GM23248 (cell line): ENCODE results near the gene PTS. TPM values are rescaled to one million over a fixed set of nuclear protein-coding genes. Genes with fewer than 3 reads are reported as not detected.

Experiments
- DNase-seq: peaks from one replicate; pipeline ENCODE4 v3.0.0-alpha.2; 2015
- H2AFZ ChIP-seq: fragments of 200-600 bp; sonication (generic); 2 replicates; pipeline ENCODE4 v1.6.1; 2016; ENCODE audit warnings: antibody characterized with exemption
- H3F3A ChIP-seq: fragments of 200-600 bp; sonication (generic); 2 replicates; pipeline ENCODE4 v1.6.1; 2016; ENCODE audit warnings: mild to moderate bottlenecking, antibody characterized with exemption, mixed run types; ENCODE audit not compliant: insufficient read depth
- H3K27ac ChIP-seq: fragments of 200-600 bp; sonication (generic); 2 replicates; pipeline ENCODE4 v1.5.1; 2016; ENCODE audit warnings: mild to moderate bottlenecking
- H3K27me3 ChIP-seq: fragments of 200-600 bp; sonication (generic); replicated peaks from 2 replicates; pipeline ENCODE4 v1.6.1; 2016; ENCODE audit warnings: mild to moderate bottlenecking; ENCODE audit not compliant: insufficient read depth
- H3K36me3 ChIP-seq: fragments of 200-600 bp; sonication (generic); 2 replicates; pipeline ENCODE4 v1.6.1; 2016; ENCODE audit warnings: low read depth, mild to moderate bottlenecking
- H3K4me1 ChIP-seq: fragments of 200-600 bp; sonication (generic); 2 replicates; pipeline ENCODE4 v1.6.1; 2016; ENCODE audit warnings: mild to moderate bottlenecking; ENCODE audit not compliant: insufficient read depth
- H3K4me2 ChIP-seq: fragments of 200-600 bp; sonication (generic); one replicate; pipeline ENCODE4 v1.6.1; 2016; ENCODE audit warnings: mild to moderate bottlenecking; ENCODE audit not compliant: unreplicated experiment
- H3K4me3 ChIP-seq: fragments of 200-600 bp; sonication (generic); 2 replicates; pipeline ENCODE4 v1.5.1; 2016; ENCODE audit warnings: mild to moderate bottlenecking
- H3K79me2 ChIP-seq: fragments of 200-600 bp; sonication (generic); 2 replicates; pipeline ENCODE4 v1.6.1; 2016; ENCODE audit warnings: mild to moderate bottlenecking; ENCODE audit not compliant: insufficient read depth
- H3K9ac ChIP-seq: fragments of 200-600 bp; sonication (generic); 2 replicates; pipeline ENCODE4 v1.6.1; 2016; ENCODE audit warnings: mild to moderate bottlenecking
- H3K9me2 ChIP-seq: fragments of 200-600 bp; sonication (generic); 2 replicates; pipeline ENCODE4 v1.6.1; 2016; ENCODE audit warnings: mixed run types, mild to moderate bottlenecking, moderate library complexity; ENCODE audit not compliant: insufficient read depth
- H3K9me3 ChIP-seq: fragments of 200-600 bp; sonication (generic); one replicate; pipeline ENCODE4 v1.6.1; 2017; ENCODE audit warnings: low read depth
- H4K20me1 ChIP-seq: fragments of 200-600 bp; sonication (generic); 2 replicates; pipeline ENCODE4 v1.6.0; 2016; ENCODE audit not compliant: insufficient read depth
- EZH2 ChIP-seq: fragments of 200-600 bp; sonication (generic); IDR thresholded peaks from 2 replicates; pipeline ENCODE4 v1.6.1; 2018; ENCODE audit warnings: antibody characterized with exemption, mild to moderate bottlenecking; ENCODE audit not compliant: insufficient read depth, poor library complexity, severe bottlenecking
- EZH2phosphoT487 ChIP-seq: fragments of 200-600 bp; sonication (generic); IDR thresholded peaks from 2 replicates; pipeline ENCODE4 v1.6.1; 2018; ENCODE audit warnings: antibody characterized with exemption, moderate library complexity, mild to moderate bottlenecking, low read depth; ENCODE audit not compliant: insufficient read depth
- WGBS, 2 experiments: methylation state at CpG; one replicate each; pipeline ENCODE4 v1.1.6; 2015 to 2017; ENCODE audit warnings: low lambda C conversion rate in 2 of 2, low coverage in 1 of 2; ENCODE audit errors: missing lambda C conversion rate in 2 of 2; 5-methylcytosine and 5-hydroxymethylcytosine counted together
- in situ Hi-C: fragments of 300-500 bp; cut with MboI; formaldehyde crosslinking; loops from 2 replicates; pipeline ENCODE4 v1.15.0; 2020
- polyA plus RNA-seq: library from polyadenylated mRNA; unstranded; fragments of >200 nt; fragmentation: Nextera tagmentation; extraction: Ambion mirVana; gene quantifications from 2 replicates; pipeline ENCODE4 v1.2.1, GENCODE V29; 2016
- total RNA-seq: library from RNA; depleted of rRNA; stranded (reverse); fragments of >200 nt; shearing (Covaris generic); gene quantifications from 2 replicates; pipeline ENCODE4 v1.2.3, GENCODE V29; 2014

Gene PTS
- total and polyA plus RNA-seq, 2 experiments from 2014 or later: 36.5 to 100 TPM

- Histone ChIP-seq H3K9me3 (no peaks in the 10 kb centered on the region), H3K27ac (no peak overlapping the region), H3K9me2 (no peaks in the 10 kb centered on the region), H3K79me2 (no peaks in the 10 kb centered on the region), H3K4me2 (no peak overlapping the region), H3F3A (no peaks in the 10 kb centered on the region), H3K4me1 (0 out of 2 replicates have a peak, but pooled peaks cover 3% of the 10 kb centered on the region), H3K27me3 (no peaks in the 10 kb centered on the region), H4K20me1 (no peaks in the 10 kb centered on the region), H2AFZ (no peak overlapping the region), H3K36me3 (no peaks in the 10 kb centered on the region), H3K9ac (no peak overlapping the region), H3K4me3 (no peak overlapping the region)
- no peak for DNase-seq
- WGBS, 2 experiments: 93 to 94% methylated on average over 6 of the region's 6 CpGs
- no peak for TF ChIP-seq EZH2
- no peak for TF ChIP-seq EZH2phosphoT487
- in situ Hi-C loops: no loop called here
These were observed 10.6 kb upstream of the PTS start for GRCh38 chr11:112215621-112216020.

GRCh38 chr11:112216561-112217105, 9.6 kb upstream of the PTS start:
- Histone ChIP-seq H3K79me2 (no peaks in the 10 kb centered on the region), H3K4me2 (no peak overlapping the region), H4K20me1 (no peaks in the 10 kb centered on the region), H3K27me3 (no peaks in the 10 kb centered on the region), H3K4me3 (no peak overlapping the region), H3K36me3 (no peaks in the 10 kb centered on the region), H2AFZ (no peak overlapping the region), H3K9me2 (no peaks in the 10 kb centered on the region), H3K27ac (no peak overlapping the region), H3K4me1 (0 out of 2 replicates have a peak, but pooled peaks cover 3% of the 10 kb centered on the region), H3K9ac (no peak overlapping the region), H3K9me3 (no peaks in the 10 kb centered on the region), H3F3A (no peaks in the 10 kb centered on the region)
- WGBS, 2 experiments: 95 to 100% methylated on average over 1 of the region's 1 CpG
- peak; percentile 8 for DNase-seq
- TF ChIP-seq EZH2phosphoT487 (no peak), EZH2 (no peak)
- in situ Hi-C loops: no loop called here

GRCh38 chr11:112219476-112220232, 6.6 kb upstream of the PTS start:
- peak overlapping the region; percentile 50 for H2AFZ ChIP-seq
- TF ChIP-seq EZH2phosphoT487: no peak
- no peak for TF ChIP-seq EZH2
- H3K79me2 ChIP-seq: no peaks in the 10 kb centered on the region
- H3K4me1 ChIP-seq: no peaks in the 10 kb centered on the region; the same call in 1 of the 2 replicates
- no peaks in the 10 kb centered on the region for H3F3A ChIP-seq
- no peaks in the 10 kb centered on the region for H3K9me3 ChIP-seq
- no peaks in the 10 kb centered on the region for H3K9me2 ChIP-seq
- H3K27ac ChIP-seq: no peak overlapping the region
- no peak overlapping the region for H3K9ac ChIP-seq
- H3K4me2 ChIP-seq: no peak overlapping the region
- H3K36me3 ChIP-seq: no peaks in the 10 kb centered on the region
- in situ Hi-C loops: no loop called here
- no peak overlapping the region for H3K4me3 ChIP-seq
- WGBS, 2 experiments: 29 to 30% methylated on average over 7 of the region's 7 CpGs
- H3K27me3 ChIP-seq: no peaks in the 10 kb centered on the region
- no peaks in the 10 kb centered on the region for H4K20me1 ChIP-seq
- peak; percentile 76 for DNase-seq

- no peak for DNase-seq
- Histone ChIP-seq H3K27me3 (no peaks in the 10 kb centered on the region), H3K4me1 (no peaks in the 10 kb centered on the region; the same call in 1 of the 2 replicates), H3K4me2 (no peak overlapping the region), H3K9me3 (no peaks in the 10 kb centered on the region), H3K9me2 (no peaks in the 10 kb centered on the region), H3K79me2 (peaks cover 1% of the 10 kb centered on the region), H3K4me3 (no peak overlapping the region), H3K9ac (no peak overlapping the region), H3F3A (no peaks in the 10 kb centered on the region), H3K27ac (no peak overlapping the region), H4K20me1 (no peaks in the 10 kb centered on the region), H3K36me3 (no peaks in the 10 kb centered on the region), H2AFZ (no peak overlapping the region)
- WGBS, 2 experiments: 57 to 68% methylated on average over 3 of the region's 3 CpGs
- TF ChIP-seq EZH2 (no peak), EZH2phosphoT487 (no peak)
- in situ Hi-C loops: no loop called here
These were observed 4.9 kb upstream of the PTS start for GRCh38 chr11:112221274-112221835.
